GM19193 (cell line): ENCODE measurements around the gene MICAL2.

Experiments
- POLR2A ChIP-seq: IDR thresholded peaks from 4 replicates; pipeline ENCODE4 v1.6.1; 2011; ENCODE audit not compliant: insufficient read depth, insufficient read length; ENCODE audit errors: extremely low read depth

MICAL2 gene

GRCh38 chr11:12239804-12240371 is 129.5 kb downstream of the MICAL2 start:
- TF ChIP-seq POLR2A: no peak

GRCh38 chr11:12240677-12241076 is 130.3 kb downstream of the MICAL2 start:
- TF ChIP-seq POLR2A: no peak

DNA sequence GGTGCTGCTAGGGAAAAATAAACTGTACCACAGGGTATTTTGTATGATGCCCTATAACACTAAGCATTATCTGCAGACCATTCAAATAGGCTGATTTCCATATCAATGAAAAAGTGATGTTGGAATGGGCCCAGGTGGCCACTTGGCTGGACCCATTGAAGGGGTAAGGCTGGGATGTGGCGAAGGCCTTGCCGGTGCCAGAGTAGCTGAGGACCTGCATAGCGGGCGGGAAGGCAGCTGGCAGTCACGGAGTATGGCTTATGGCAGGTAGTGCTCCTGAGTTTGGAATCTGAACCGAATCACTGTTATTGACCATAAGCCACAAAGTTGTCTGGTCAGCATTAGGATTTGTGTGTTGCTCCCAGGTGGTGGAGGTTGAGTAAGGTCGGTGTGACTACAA is 131.0 kb downstream of the MICAL2 start:
- no peak for TF ChIP-seq POLR2A

GRCh38 chr11:12241971-12242672 is 131.7 kb downstream of the MICAL2 start:
- TF ChIP-seq POLR2A: no peak

- no peak for TF ChIP-seq POLR2A
Observed at GRCh38 chr11:12242966-12243365, 132.6 kb downstream of the MICAL2 start.

DNA sequence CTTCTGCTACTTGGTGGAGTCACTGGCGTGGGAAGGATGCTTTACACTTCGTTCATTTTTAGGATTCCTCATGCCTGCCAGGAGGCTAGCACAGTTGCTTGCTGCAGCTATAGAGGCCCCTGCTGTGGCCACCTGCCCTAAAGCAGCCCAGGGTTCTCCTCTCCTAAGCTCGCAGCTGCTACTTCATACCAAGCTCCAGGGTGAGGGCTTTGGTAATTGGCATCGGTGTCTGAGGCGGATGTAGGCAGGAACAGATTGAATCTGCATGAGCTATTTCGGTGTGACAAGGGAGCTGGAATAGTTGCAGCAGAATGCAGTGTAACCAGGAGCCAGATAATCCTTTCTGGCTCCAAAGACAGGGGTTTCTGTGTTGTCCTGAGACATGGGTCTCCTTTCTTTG is 133.1 kb downstream of the MICAL2 start:
- no peak for TF ChIP-seq POLR2A

GRCh38 chr11:12243911-12244550 is 133.6 kb downstream of the MICAL2 start:
- no peak for TF ChIP-seq POLR2A

DNA sequence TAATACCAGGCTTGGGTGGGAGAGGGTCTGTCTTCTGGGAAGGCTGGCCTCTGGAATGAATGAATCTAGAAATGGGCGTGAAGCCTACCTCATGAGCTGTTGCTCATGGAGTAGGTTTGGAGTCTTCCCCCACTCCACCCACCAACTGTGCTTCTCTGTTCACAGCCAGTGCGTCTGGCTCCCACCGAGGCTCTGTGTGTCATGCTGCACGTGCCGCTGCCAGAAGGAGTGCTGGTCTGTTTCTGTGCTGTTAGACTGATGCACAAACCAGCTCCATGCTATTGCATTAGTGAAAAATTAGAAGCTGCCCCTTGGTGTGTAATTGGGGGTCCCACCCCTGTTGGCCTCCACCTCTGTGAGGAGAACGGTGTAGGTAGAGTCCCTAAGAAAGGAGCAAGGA is 134.7 kb downstream of the MICAL2 start:
- TF ChIP-seq POLR2A: no peak

- no peak for TF ChIP-seq POLR2A
Observed at GRCh38 chr11:12245549-12246016, 135.2 kb downstream of the MICAL2 start.

DNA sequence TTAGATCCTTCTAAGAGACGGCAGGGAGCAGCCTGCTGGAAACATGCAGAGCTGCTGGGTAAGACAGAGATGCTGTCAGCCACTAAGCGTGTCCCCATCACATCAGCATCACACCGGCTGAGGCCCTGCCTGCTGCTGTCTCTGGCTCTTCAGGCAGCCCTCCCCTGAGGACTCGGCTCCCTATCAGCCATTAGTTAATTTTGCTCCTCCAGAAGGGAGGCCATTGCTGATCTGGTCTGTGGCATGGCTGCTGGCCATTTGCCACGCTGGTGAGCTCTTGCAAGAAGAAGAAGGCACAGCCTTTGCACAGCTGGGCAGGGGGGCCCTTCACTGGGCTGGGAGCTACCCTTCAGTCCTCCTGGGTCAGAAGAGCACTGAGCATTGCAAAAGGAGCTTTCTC is 135.8 kb downstream of the MICAL2 start:
- TF ChIP-seq POLR2A: no peak

DNA sequence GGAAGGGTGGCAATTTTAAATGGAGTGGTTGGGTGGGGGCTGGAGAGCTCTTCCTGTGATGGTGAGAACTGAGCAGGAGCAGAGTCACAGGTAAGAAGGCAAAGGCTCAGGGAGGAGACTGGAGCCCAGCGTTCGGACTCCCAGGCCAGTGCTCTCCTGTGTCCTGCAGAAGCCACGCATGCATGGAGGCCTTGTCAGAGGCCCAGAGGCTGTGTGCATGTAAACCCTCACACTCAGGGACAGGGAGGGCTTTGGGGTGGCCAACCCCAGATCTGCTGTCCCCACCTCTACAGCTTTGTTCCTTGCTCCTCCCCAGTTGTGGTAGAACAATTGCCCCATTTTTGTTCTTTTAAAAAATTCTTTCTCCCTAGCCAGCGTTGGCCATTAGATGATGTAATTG is 136.6 kb downstream of the MICAL2 start:
- TF ChIP-seq POLR2A: no peak

DNA sequence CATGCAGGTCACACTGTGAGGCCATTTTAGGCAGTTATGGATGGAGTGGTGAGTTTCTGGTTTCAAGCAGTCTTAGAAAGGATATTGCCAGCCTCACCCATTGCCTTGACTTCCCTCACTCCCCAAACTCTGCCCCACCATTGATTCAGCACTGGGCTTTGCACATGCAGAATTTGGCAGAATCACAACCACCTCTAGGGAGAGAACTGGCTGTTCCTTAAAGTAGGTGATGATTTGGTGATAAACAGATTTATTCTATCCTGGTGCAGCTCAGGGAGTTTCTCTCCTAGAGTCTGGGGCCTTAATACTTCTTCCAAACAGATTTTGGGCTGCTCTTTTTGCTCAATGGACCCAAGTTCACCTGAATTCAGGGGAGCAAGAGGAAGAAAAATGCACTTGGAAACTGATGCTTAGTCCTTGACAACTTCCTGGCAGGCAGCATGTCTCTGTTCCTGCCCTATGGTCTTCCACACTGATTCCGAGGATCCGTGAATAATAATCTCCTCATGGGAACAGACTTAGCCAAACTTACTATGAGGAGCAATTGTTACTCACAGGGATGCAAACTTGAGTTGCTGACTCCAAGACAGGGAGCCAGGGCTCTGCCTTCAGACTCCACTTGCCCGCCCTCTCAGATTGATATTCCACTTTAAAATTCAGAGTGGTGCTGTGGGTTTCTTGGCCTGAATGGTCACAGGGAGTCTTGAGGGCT is 137.3 kb downstream of the MICAL2 start:
- no peak for TF ChIP-seq POLR2A

DNA sequence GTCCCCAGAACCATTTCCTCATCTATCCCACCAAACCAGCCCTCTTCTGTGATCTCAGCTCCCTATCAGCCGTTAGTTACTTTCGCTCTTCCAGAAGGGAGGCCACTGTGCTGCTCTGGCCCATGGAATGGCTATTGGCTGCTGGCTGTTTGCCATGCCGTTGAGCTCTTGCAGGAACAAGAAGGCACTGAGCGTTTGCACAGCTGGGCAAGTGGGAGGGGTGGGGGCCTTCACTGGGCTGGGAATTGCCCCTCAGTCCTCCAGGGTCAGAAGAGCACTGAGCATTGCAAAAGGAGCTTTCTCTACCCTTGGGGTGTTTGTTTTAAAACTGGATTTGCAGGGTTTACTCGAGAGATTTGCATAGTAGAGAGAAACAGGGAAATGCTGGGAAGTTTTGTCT is 137.9 kb downstream of the MICAL2 start:
- no peak for TF ChIP-seq POLR2A

DNA sequence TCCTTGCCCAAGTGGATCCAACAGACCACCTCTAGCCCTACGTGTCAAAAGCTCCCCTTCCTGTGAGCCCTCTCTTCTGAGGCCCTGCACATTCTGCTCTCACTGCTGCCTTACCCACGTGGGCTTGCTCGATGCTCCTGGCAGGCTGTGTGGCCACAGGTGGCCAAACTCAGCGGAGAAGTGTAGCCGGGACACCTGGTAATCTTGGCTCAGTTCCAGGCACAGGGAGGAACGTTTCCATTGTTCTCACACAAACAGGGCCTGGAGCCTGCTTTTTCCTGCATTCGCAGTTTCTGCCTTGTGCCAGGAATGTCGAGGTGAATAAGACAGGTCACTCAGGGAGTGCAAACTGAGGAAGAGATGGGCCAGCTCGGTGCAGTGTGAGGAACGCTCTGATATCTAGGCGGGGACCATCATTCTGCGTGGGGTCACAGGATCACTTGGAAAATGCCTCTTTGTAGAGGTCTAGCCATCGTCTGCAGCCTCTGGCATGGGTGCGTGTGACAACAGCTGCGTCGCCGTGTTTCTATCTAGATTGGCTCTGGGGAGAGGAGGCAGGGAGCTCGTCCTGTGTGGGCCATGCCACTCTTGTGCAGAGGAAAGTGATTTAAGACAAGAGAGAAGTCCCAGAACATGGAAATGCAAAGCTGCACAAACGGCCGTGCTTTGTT is 139.3 kb downstream of the MICAL2 start:
- TF ChIP-seq POLR2A: no peak

GRCh38 chr11:12251666-12252560 is 141.5 kb downstream of the MICAL2 start:
- no peak for TF ChIP-seq POLR2A

- TF ChIP-seq POLR2A: no peak
Observed at GRCh38 chr11:12253843-12254281, 143.5 kb downstream of the MICAL2 start.
